SU-DHL-6 (cell line): Measurements from ENCODE around the gene KRTAP12-1.

Source experiments
- H2AFZ ChIP-seq: fragments of 200-600 bp; sonication (generic); 2 replicates; pipeline ENCODE4 v1.6.1; 2014; ENCODE audit warnings: low read depth, mild to moderate bottlenecking, moderate library complexity, mixed read lengths, antibody characterized with exemption, low read length; ENCODE audit not compliant: severe bottlenecking
- H3F3A ChIP-seq: fragments of 200-600 bp; shearing (Covaris generic); 2 replicates; pipeline ENCODE4 v1.6.0; 2016; ENCODE audit warnings: antibody characterized with exemption, mild to moderate bottlenecking; ENCODE audit not compliant: insufficient read depth
- H3K27ac ChIP-seq: fragments of 200-600 bp; sonication (generic); 2 replicates; pipeline ENCODE4 v1.5.1; 2016; ENCODE audit warnings: low read depth, mild to moderate bottlenecking, low read length, moderate library complexity, mixed read lengths
- H3K27me3 ChIP-seq: fragments of 200-600 bp; sonication (generic), shearing (Covaris generic); 2 replicates; pipeline ENCODE4 v1.6.0; 2014; ENCODE audit warnings: mild to moderate bottlenecking, low read length
- H3K36me3 ChIP-seq: fragments of 200-600 bp; sonication (generic); 2 replicates; pipeline ENCODE4 v1.6.1; 2014; ENCODE audit warnings: mild to moderate bottlenecking, low read length, mixed read lengths
- H3K4me2 ChIP-seq: fragments of 300-600, 200-600 bp; shearing (Covaris generic), sonication (generic); 2 replicates; pipeline ENCODE4 v1.6.0; 2014; ENCODE audit warnings: low read length, low read depth, mild to moderate bottlenecking; ENCODE audit not compliant: poor library complexity, severe bottlenecking
- H3K4me3 ChIP-seq: fragments of 200-600 bp; sonication (generic); 2 replicates; pipeline ENCODE4 v1.5.1; 2014; ENCODE audit warnings: antibody characterized with exemption, low read length, mild to moderate bottlenecking, mixed read lengths; ENCODE audit not compliant: insufficient read depth, poor library complexity, severe bottlenecking
- H3K79me2 ChIP-seq: fragments of 200-600 bp; sonication (generic); 2 replicates; pipeline ENCODE4 v1.6.1; 2014; ENCODE audit warnings: mild to moderate bottlenecking, low read length, moderate library complexity; ENCODE audit not compliant: insufficient read depth
- H3K9ac ChIP-seq: fragments of 200-600 bp; sonication (generic); 2 replicates; pipeline ENCODE4 v1.7.0; 2014; ENCODE audit warnings: mild to moderate bottlenecking, low read length
- H3K9me2 ChIP-seq: fragments of 200-600 bp; sonication (generic); replicated peaks from 2 replicates; pipeline ENCODE4 v1.6.1; 2014; ENCODE audit warnings: low read length; ENCODE audit not compliant: insufficient read depth
- H3K9me3 ChIP-seq: fragments of 200-600 bp; sonication (generic); 2 replicates; pipeline ENCODE4 v1.6.1; 2014; ENCODE audit warnings: low read length, mixed read lengths; ENCODE audit not compliant: insufficient read depth
- H4K20me1 ChIP-seq: fragments of 200-600 bp; sonication (generic); 2 replicates; pipeline ENCODE4 v1.6.1; 2014; ENCODE audit warnings: low read depth, mild to moderate bottlenecking, antibody characterized with exemption, low read length, moderate library complexity, mixed read lengths
- EZH2phosphoT487 ChIP-seq: fragments of 200-600 bp; sonication (generic), shearing (Covaris generic); conservative IDR thresholded peaks from 2 replicates; pipeline ENCODE4 v1.6.1; 2018; ENCODE audit warnings: mild to moderate bottlenecking, antibody characterized with exemption, low read length, moderate library complexity, mixed read lengths
- TF ChIP-seq, protein P1 (sequence below): fragments of 200-600 bp; sonication (generic); IDR thresholded peaks from one replicate; pipeline ENCODE4 v1.5.1; 2017; ENCODE audit warnings: antibody characterized with exemption, mild to moderate bottlenecking, low read length, moderate library complexity; ENCODE audit not compliant: insufficient read depth, poor library complexity, severe bottlenecking

Gene KRTAP12-1

DNA sequence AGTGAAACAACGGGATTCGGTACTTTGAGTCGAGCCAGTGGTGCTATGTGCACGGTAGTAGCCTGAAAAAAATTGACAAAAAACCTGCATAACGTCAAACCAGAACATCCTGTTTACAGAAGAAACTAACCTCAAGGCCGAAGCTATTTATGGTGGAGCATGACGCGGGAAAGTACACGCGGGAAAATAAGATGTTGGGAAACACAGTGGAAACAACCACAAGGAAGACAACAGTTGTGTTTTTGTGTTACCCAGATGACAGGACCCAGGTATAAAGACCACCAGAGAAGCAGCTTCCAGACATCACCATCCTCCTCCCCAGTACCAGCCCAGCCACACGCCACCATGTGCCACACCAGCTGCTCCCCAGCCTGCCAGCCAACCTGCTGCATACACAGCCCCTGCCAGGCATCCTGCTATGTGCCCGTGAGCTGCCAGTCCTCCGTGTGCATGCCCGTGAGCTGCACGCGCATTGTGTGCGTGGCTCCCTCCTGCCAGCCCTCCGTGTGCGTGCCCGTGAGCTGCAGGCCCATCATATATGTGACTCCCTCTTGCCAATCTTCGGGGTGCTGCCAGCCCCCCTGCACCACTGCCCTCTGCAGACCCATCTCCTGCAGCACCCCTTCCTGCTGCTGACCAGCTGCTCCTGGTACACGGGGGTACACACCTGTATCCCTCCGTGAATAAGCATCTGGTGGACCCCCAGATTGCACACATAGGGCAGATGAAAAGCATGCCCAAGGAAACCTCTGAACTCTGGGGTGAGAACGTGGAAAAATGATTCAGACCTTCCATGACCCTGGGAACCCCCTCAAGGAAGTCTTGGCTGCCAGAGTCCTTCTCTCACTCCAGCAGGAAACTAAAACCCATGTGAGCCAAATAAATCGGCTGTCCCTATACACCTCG is 24.1 kb downstream of the KRTAP12-1 start, which contains the start of gene KRTAP12-3:
KRTAP12-3 (plus strand) TSS at position 298 of the 906 bp plus-strand sequence; CDS start at position 346, 48 bp downstream.
- H2AFZ ChIP-seq = no peak within 1 kb of the TSS
- H3K36me3 ChIP-seq = no peaks in the 10 kb centered on the region

DNA sequence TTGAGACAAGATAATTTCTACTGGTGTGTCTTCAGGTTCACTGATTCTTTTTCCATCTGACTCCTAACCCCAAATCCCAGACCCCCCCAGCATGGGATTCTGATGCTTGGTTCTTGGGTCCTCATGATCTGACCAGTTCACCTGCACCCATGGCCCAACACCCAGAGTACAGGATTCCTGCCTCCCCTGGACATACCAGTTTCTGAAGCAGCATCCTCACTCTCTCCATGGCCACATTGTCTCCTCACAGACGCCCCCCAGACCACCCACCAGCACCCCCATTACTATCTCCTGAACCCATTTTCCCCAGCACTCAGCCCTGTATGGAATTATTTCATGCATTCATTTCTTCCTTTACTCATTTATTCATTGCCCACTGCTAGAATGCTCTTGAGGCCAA is 25.1 kb downstream of the KRTAP12-1 start:
- Histone ChIP-seq H3K36me3 (no peaks in the 10 kb centered on the region), H3F3A (no peaks in the 10 kb centered on the region), H3K4me2 (no peak overlapping the region), H3K27ac (no peak overlapping the region), H3K79me2 (no peaks in the 10 kb centered on the region), H2AFZ (no peak overlapping the region), H3K9me3 (no peaks in the 10 kb centered on the region), H4K20me1 (no peaks in the 10 kb centered on the region), H3K4me3 (no peak overlapping the region), H3K9me2 (no peaks in the 10 kb centered on the region), H3K27me3 (no peaks in the 10 kb centered on the region), H3K9ac (no peak overlapping the region)
- no peak for TF ChIP-seq EZH2phosphoT487
- TF ChIP-seq, protein P1, sequence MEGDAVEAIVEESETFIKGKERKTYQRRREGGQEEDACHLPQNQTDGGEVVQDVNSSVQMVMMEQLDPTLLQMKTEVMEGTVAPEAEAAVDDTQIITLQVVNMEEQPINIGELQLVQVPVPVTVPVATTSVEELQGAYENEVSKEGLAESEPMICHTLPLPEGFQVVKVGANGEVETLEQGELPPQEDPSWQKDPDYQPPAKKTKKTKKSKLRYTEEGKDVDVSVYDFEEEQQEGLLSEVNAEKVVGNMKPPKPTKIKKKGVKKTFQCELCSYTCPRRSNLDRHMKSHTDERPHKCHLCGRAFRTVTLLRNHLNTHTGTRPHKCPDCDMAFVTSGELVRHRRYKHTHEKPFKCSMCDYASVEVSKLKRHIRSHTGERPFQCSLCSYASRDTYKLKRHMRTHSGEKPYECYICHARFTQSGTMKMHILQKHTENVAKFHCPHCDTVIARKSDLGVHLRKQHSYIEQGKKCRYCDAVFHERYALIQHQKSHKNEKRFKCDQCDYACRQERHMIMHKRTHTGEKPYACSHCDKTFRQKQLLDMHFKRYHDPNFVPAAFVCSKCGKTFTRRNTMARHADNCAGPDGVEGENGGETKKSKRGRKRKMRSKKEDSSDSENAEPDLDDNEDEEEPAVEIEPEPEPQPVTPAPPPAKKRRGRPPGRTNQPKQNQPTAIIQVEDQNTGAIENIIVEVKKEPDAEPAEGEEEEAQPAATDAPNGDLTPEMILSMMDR = no peak

More for the DNA sequence above, 24.1 kb downstream of the KRTAP12-1 start, which contains the start of gene KRTAP12-3:
- Histone ChIP-seq H4K20me1 (no peaks in the 10 kb centered on the region), H3K27ac (no peak within 1 kb of the TSS), H3K9ac (no peak within 1 kb of the TSS), H3K9me3 (no peaks in the 10 kb centered on the region), H3K4me2 (no peak within 1 kb of the TSS), H3K79me2 (no peaks in the 10 kb centered on the region), H3K4me3 (no peak within 1 kb of the TSS), H3F3A (no peaks in the 10 kb centered on the region), H3K27me3 (no peaks in the 10 kb centered on the region), H3K9me2 (no peaks in the 10 kb centered on the region)
- TF ChIP-seq, protein P1 = no peak
- TF ChIP-seq EZH2phosphoT487 = no peak

DNA sequence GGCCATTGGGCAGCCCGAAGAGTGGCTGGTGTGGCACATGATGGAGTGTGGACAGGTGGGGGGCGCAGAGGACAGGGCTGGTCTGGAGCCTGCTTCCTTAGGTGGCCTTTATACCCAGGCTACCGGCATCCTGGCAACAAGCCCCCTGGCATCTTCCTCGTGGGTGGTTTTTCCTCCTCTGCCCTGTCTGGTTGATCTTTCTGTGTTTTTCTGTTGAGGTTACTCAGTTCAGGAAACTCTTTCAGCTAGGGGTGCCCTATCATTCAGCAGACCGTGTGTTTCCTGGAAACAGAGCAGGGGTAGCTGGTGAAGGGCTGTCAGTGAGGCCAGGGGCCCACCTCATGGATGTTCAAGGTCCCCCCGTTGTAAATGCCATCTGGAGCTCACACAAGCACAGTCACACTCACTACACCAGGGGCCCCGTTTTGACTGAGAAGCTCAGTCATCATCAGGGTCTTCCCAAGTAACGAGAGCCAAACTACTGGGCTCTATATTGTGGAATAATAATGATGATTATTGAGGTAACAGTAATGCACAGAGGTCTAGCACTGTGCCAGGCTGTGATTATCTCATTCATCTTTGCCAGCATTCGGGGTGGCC is 27.3 kb downstream of the KRTAP12-1 start, which contains the start of gene KRTAP12-4:
KRTAP12-4 (minus strand) TSS at position 84 of the 600 bp plus-strand sequence; CDS start at position 39, 45 bp downstream.
- TF ChIP-seq, protein P1 = no peak
- no peak for TF ChIP-seq EZH2phosphoT487
- no peaks in the 10 kb centered on the region for H3K9me2 ChIP-seq
- no peaks in the 10 kb centered on the region for H3K36me3 ChIP-seq
- no peaks in the 10 kb centered on the region for H3F3A ChIP-seq
- no peaks in the 10 kb centered on the region for H3K9me3 ChIP-seq
- no peaks in the 10 kb centered on the region for H3K79me2 ChIP-seq
- no peaks in the 10 kb centered on the region for H3K27me3 ChIP-seq
- no peak within 1 kb of the TSS for H2AFZ ChIP-seq
- no peaks in the 10 kb centered on the region for H4K20me1 ChIP-seq
- no peak within 1 kb of the TSS for H3K9ac ChIP-seq
- H3K4me2 ChIP-seq = no peak within 1 kb of the TSS
- H3K27ac ChIP-seq = no peak within 1 kb of the TSS
- no peak within 1 kb of the TSS for H3K4me3 ChIP-seq
